GM23338 (cell line): ENCODE data around the gene FHAD1. TPM values are rescaled to one million over a fixed set of nuclear protein-coding genes. Genes with fewer than 3 reads are reported as not detected.

Experiments
- ATAC-seq: fragments of 200-7000 bp; cut with Tn5 transposase; 3 replicates; pipeline ENCODE4 v1.9.1; 2020
- DNase-seq: peaks from one replicate; pipeline ENCODE4 v3.0.0-alpha.2; 2015; ENCODE audit warnings: low spot score
- H2AFZ ChIP-seq: fragments of 200-600 bp; sonication (generic); 2 replicates; pipeline ENCODE4 v1.8.0; 2016; ENCODE audit warnings: antibody characterized with exemption, mild to moderate bottlenecking, moderate library complexity
- H3F3A ChIP-seq: fragments of 200-600 bp; sonication (generic); replicated peaks from 2 replicates; pipeline ENCODE4 v1.8.0; 2017; ENCODE audit warnings: antibody characterized with exemption, mixed run types, low read depth
- H3K27ac ChIP-seq: fragments of 200-600 bp; sonication (generic); 2 replicates; pipeline ENCODE4 v1.6.1; 2016; ENCODE audit warnings: low read depth
- H3K27me3 ChIP-seq: fragments of 200-600 bp; sonication (generic); 2 replicates; pipeline ENCODE4 v1.8.0; 2016; ENCODE audit warnings: mild to moderate bottlenecking, mixed run types, moderate library complexity; ENCODE audit not compliant: insufficient read depth
- H3K36me3 ChIP-seq: fragments of 200-600 bp; sonication (generic); 2 replicates; pipeline ENCODE4 v1.8.0; 2016; ENCODE audit warnings: mild to moderate bottlenecking; ENCODE audit not compliant: insufficient read depth
- H3K4me1 ChIP-seq: fragments of 200-600 bp; sonication (generic); 2 replicates; pipeline ENCODE4 v1.8.0; 2016; ENCODE audit warnings: mild to moderate bottlenecking, moderate library complexity; ENCODE audit not compliant: insufficient read depth
- H3K4me2 ChIP-seq: fragments of 200-600 bp; sonication (generic); 2 replicates; pipeline ENCODE4 v1.7.1; 2017; ENCODE audit warnings: mixed run types
- H3K4me3 ChIP-seq: fragments of 200-600 bp; sonication (generic); 2 replicates; pipeline ENCODE4 v1.6.1; 2016; ENCODE audit warnings: mixed run types
- H3K79me2 ChIP-seq: fragments of 200-600 bp; sonication (generic); replicated peaks from 2 replicates; pipeline ENCODE4 v1.8.0; 2017; ENCODE audit warnings: mild to moderate bottlenecking; ENCODE audit not compliant: insufficient read depth
- H3K9me2 ChIP-seq: fragments of 200-600 bp; sonication (generic); 2 replicates; pipeline ENCODE4 v1.8.0; 2017; ENCODE audit not compliant: insufficient read depth
- H4K20me1 ChIP-seq: fragments of 200-600 bp; sonication (generic); replicated peaks from 2 replicates; pipeline ENCODE4 v1.8.0; 2017; ENCODE audit warnings: mild to moderate bottlenecking; ENCODE audit not compliant: insufficient read depth
- H3K27ac Mint-ChIP-seq: 2 replicates; pipeline ENCODE4 v1.8.0; 2020; ENCODE audit warnings: inconsistent platforms, mild to moderate bottlenecking, moderate library complexity, mixed read lengths
- H3K27me3 Mint-ChIP-seq: 3 replicates; pipeline ENCODE4 v1.8.0; 2022; ENCODE audit warnings: low read depth, mild to moderate bottlenecking, moderate library complexity, mixed read lengths, inconsistent platforms; ENCODE audit not compliant: insufficient read depth, poor library complexity
- H3K36me3 Mint-ChIP-seq: 3 replicates; pipeline ENCODE4 v1.8.0; 2021; ENCODE audit warnings: low read depth, mild to moderate bottlenecking, inconsistent platforms, moderate library complexity, mixed read lengths
- H3K4me1 Mint-ChIP-seq: 3 replicates; pipeline ENCODE4 v1.8.0; 2020; ENCODE audit warnings: mild to moderate bottlenecking, inconsistent platforms, mixed read lengths
- H3K4me3 Mint-ChIP-seq: 3 replicates; pipeline ENCODE4 v1.8.0; 2021; ENCODE audit warnings: moderate library complexity, mild to moderate bottlenecking, inconsistent platforms, mixed read lengths
- H3K9me3 Mint-ChIP-seq: 3 replicates; pipeline ENCODE4 v1.8.0; 2020; ENCODE audit warnings: moderate library complexity, mild to moderate bottlenecking, inconsistent platforms, mixed read lengths
- CREB1 ChIP-seq: fragments of 250-450 bp; sonication (Bioruptor Pico); IDR thresholded peaks from 2 replicates; pipeline ENCODE4 v1.5.0; 2020; ENCODE audit warnings: low read depth, mild to moderate bottlenecking, moderate library complexity
- EZH2 ChIP-seq: fragments of 200-600 bp; sonication (generic); IDR thresholded peaks from one replicate; pipeline ENCODE4 v1.8.0; 2017; ENCODE audit warnings: antibody characterized with exemption, mild to moderate bottlenecking, low read depth; ENCODE audit not compliant: unreplicated experiment
- EZH2phosphoT487 ChIP-seq: fragments of 200-600 bp; sonication (generic); IDR thresholded peaks from one replicate; pipeline ENCODE4 v1.8.1; 2018; ENCODE audit warnings: antibody characterized with exemption; ENCODE audit not compliant: unreplicated experiment
- JUNB ChIP-seq: IDR thresholded peaks from one replicate; pipeline ENCODE4 v1.6.1; 2016; ENCODE audit warnings: antibody characterized with exemption; ENCODE audit not compliant: unreplicated experiment
- NANOG ChIP-seq: IDR thresholded peaks from 2 replicates; pipeline ENCODE4 v1.6.1; 2016; ENCODE audit warnings: antibody characterized with exemption, borderline replicate concordance
- POLR2AphosphoS5 ChIP-seq: IDR thresholded peaks from 2 replicates; pipeline ENCODE4 v1.6.1; 2016; ENCODE audit warnings: antibody characterized with exemption, low read depth
- STAT1 ChIP-seq: IDR thresholded peaks from one replicate; pipeline ENCODE4 v1.6.1; 2016; ENCODE audit warnings: antibody characterized with exemption; ENCODE audit not compliant: unreplicated experiment
- ZNF114 ChIP-seq: fragments of 250-450 bp; sonication (Bioruptor Pico); IDR thresholded peaks from 2 replicates; pipeline ENCODE4 v1.5.0; 2020; ENCODE audit warnings: mild to moderate bottlenecking, moderate library complexity
- ZNF331 ChIP-seq: fragments of 250-450 bp; sonication (Bioruptor Pico); IDR thresholded peaks from 2 replicates; pipeline ENCODE4 v1.5.0; 2020; ENCODE audit warnings: low read depth, mild to moderate bottlenecking, moderate library complexity
- polyA plus RNA-seq: library from polyadenylated mRNA; unstranded; fragments of >200 nt; fragmentation: Nextera tagmentation; extraction: Ambion mirVana; gene quantifications from 2 replicates; pipeline ENCODE4 v1.2.1, GENCODE V29; 2016
- total RNA-seq: library from RNA; depleted of rRNA; stranded (reverse); fragments of >200 nt; shearing (Covaris generic); gene quantifications from 2 replicates; pipeline ENCODE4 v1.2.3, GENCODE V29; 2014
- TF ChIP-seq, protein P1 (sequence below): IDR thresholded peaks from one replicate; pipeline ENCODE4 v1.6.1; 2018; ENCODE audit warnings: antibody characterized with exemption; ENCODE audit not compliant: unreplicated experiment
- TF ChIP-seq, protein P2 (sequence below), 2 experiments: fragments of 200-600 bp in 1 of 2; sonication (generic) in 1 of 2; conservative IDR thresholded peaks; 2 replicates each; pipeline versions ENCODE4 v1.5.1 to v1.6.1; 2016 to 2017; ENCODE audit warnings: antibody characterized with exemption in 2 of 2, low read depth in 2 of 2, mild to moderate bottlenecking in 2 of 2, moderate library complexity in 1 of 2

The FHAD1 gene
- total and polyA plus RNA-seq, 2 experiments from 2014 or later: 1.8 to 3.3 TPM

DNA sequence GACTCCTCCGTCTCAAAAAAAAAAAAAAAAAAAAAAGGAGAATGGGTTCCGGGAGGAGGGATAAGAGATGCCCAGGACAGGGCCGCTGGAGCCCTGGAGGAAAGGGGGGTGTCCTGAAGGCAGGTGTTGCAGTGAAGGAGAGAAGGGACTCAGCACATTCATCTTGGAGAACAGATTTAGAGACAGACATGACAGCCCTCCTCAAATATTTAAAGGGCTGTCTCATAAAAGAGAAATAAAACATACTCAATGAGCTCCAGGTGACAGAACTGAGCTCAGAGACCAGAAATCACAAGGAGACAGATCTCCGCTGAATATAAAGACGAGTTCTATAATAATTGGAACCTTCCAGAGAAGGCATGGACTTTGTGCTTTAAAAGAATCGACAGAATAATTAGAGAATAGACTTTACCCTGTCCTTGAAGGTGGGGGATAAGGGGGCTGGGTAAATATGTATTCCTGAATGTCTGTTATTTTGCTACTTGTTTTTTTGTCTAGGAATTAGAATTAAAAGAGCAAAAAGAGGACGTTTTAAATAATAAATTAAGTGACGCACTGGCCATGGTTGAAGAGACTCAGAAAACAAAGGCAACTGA lies 110.7 kb downstream of the FHAD1 start (continued):
- TF ChIP-seq, protein P1, sequence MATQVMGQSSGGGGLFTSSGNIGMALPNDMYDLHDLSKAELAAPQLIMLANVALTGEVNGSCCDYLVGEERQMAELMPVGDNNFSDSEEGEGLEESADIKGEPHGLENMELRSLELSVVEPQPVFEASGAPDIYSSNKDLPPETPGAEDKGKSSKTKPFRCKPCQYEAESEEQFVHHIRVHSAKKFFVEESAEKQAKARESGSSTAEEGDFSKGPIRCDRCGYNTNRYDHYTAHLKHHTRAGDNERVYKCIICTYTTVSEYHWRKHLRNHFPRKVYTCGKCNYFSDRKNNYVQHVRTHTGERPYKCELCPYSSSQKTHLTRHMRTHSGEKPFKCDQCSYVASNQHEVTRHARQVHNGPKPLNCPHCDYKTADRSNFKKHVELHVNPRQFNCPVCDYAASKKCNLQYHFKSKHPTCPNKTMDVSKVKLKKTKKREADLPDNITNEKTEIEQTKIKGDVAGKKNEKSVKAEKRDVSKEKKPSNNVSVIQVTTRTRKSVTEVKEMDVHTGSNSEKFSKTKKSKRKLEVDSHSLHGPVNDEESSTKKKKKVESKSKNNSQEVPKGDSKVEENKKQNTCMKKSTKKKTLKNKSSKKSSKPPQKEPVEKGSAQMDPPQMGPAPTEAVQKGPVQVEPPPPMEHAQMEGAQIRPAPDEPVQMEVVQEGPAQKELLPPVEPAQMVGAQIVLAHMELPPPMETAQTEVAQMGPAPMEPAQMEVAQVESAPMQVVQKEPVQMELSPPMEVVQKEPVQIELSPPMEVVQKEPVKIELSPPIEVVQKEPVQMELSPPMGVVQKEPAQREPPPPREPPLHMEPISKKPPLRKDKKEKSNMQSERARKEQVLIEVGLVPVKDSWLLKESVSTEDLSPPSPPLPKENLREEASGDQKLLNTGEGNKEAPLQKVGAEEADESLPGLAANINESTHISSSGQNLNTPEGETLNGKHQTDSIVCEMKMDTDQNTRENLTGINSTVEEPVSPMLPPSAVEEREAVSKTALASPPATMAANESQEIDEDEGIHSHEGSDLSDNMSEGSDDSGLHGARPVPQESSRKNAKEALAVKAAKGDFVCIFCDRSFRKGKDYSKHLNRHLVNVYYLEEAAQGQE: no peak
- TF ChIP-seq ZNF114 (CRISPR knock-in tag) (no peak), STAT1 (no peak), ZNF331 (CRISPR knock-in tag) (no peak), NANOG (no peak), POLR2AphosphoS5 (no peak), JUNB (no peak), EZH2 (no peak), EZH2phosphoT487 (no peak), CREB1 (CRISPR knock-in tag) (no peak)
- TF ChIP-seq, protein P2, sequence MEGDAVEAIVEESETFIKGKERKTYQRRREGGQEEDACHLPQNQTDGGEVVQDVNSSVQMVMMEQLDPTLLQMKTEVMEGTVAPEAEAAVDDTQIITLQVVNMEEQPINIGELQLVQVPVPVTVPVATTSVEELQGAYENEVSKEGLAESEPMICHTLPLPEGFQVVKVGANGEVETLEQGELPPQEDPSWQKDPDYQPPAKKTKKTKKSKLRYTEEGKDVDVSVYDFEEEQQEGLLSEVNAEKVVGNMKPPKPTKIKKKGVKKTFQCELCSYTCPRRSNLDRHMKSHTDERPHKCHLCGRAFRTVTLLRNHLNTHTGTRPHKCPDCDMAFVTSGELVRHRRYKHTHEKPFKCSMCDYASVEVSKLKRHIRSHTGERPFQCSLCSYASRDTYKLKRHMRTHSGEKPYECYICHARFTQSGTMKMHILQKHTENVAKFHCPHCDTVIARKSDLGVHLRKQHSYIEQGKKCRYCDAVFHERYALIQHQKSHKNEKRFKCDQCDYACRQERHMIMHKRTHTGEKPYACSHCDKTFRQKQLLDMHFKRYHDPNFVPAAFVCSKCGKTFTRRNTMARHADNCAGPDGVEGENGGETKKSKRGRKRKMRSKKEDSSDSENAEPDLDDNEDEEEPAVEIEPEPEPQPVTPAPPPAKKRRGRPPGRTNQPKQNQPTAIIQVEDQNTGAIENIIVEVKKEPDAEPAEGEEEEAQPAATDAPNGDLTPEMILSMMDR (conservative IDR thresholded peaks at IDR 0.05; ENCODE audit: low read depth in 2 of 2): no peak

DNA sequence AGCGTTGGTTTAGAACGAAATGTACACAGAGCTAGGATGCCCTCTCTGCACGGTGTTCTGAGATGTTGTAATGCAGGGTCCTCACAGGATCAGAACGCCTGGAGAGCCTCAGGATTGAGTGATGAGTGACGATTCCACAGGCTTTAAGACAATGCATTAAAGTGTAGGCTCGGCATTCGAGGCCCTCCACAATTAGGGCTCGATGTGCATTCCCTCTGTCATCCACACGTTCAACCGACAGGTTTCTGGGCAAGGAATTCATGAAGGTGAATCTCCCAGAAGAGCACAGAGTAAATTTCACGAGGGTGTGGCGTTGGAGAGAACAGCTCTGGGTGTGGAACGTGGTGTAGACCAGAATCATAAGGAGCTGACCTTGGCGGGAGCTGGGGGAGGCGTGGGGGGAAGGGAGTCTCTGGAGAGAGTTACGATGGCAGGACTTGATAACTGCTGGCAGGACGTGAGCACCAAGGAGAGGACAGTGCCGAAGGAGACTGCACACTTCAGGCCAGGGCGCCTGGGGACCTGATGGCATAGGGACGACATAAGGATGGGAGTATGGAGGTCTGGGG lies 111.6 kb downstream of the FHAD1 start:
- no peaks in the 10 kb centered on the region for H3K79me2 ChIP-seq
- no peaks in the 10 kb centered on the region for H3K36me3 ChIP-seq
- DNase-seq: no peak
- no peak overlapping the region for H3K4me3 ChIP-seq
- ATAC-seq: no peak
- Mint-ChIP-seq H3K9me3 (no peaks in the 10 kb centered on the region), H3K27me3 (no peaks in the 10 kb centered on the region), H3K4me1 (0 out of 3 replicates have a peak, but pooled peaks cover 4% of the 10 kb centered on the region), H3K36me3 (no peaks in the 10 kb centered on the region), H3K27ac (no peak overlapping the region; the same call in 1 of the 2 replicates), H3K4me3 (no peak overlapping the region; the same call in 2 of the 3 replicates)
- H3F3A ChIP-seq: no peaks in the 10 kb centered on the region
- H3K27me3 ChIP-seq: no peaks in the 10 kb centered on the region
- no peak overlapping the region for H3K27ac ChIP-seq
- no peak overlapping the region for H2AFZ ChIP-seq
- H3K4me1 ChIP-seq: no peaks in the 10 kb centered on the region
- H3K9me2 ChIP-seq: no peaks in the 10 kb centered on the region
- no peaks in the 10 kb centered on the region for H4K20me1 ChIP-seq
- TF ChIP-seq JUNB (no peak), NANOG (no peak), EZH2phosphoT487 (no peak), CREB1 (CRISPR knock-in tag) (no peak), ZNF114 (CRISPR knock-in tag) (no peak), EZH2 (no peak), POLR2AphosphoS5 (no peak)
- TF ChIP-seq, protein P1: no peak
- TF ChIP-seq, protein P2 (conservative IDR thresholded peaks at IDR 0.05; ENCODE audit: low read depth in 2 of 2): no peak
- no peak overlapping the region for H3K4me2 ChIP-seq
